B cell (primary cell): Measurements from ENCODE around the gene NECTIN1. TPM values are rescaled to one million over a fixed set of nuclear protein-coding genes. Genes with fewer than 3 reads are reported as not detected.

Experiments used
- ATAC-seq: fragments of 200-7000 bp; cut with Tn5 transposase; one replicate; pipeline ENCODE4 v1.10.0; 2021; ENCODE audit warnings: low read depth, mild to moderate bottlenecking, moderate number of reproducible peaks, moderate library complexity
- CTCF ChIA-PET: fragments of 350-600 bp; sonication (Branson Sonifier 250); formaldehyde crosslinking; loops from one replicate; lab custom pipeline; 2021; ENCODE audit warnings: antibody characterized with exemption, inconsistent platforms; lab: Charles Lee
- POLR2A ChIA-PET: fragments of 350-600 bp; sonication (Branson Sonifier 250); formaldehyde crosslinking; loops from one replicate; lab custom pipeline; 2021; ENCODE audit warnings: antibody characterized with exemption; lab: Charles Lee
- DNase-seq: peaks from one replicate; pipeline ENCODE4 v3.0.0; 2013
- H2AFZ ChIP-seq: 2 replicates; pipeline ENCODE4 v1.6.1; 2012; ENCODE audit warnings: mild to moderate bottlenecking, low read depth, low read length; ENCODE audit not compliant: insufficient read depth, poor library complexity, severe bottlenecking
- H3K27ac ChIP-seq, 2 donors: 1 replicate in 1 of 2; 2 replicates in 1 of 2; pipeline ENCODE4 v1.5.1; 2012 to 2013; ENCODE audit warnings: low read length in 2 of 2, mild to moderate bottlenecking in 2 of 2, moderate library complexity in 1 of 2
- H3K27me3 ChIP-seq, 4 experiments: fragments of 200-600 bp in 1 of 4; sonication (generic) in 1 of 4; replicated peaks in 1 of 4; 1 replicate in 2 of 4; 2 replicates in 2 of 4; pipeline versions ENCODE4 v1.6.1 to v1.7.0; 2013 to 2016; ENCODE audit warnings: low read length in 3 of 4, mild to moderate bottlenecking in 2 of 4, mixed read lengths in 1 of 4, moderate library complexity in 1 of 4; ENCODE audit not compliant: insufficient read depth in 4 of 4, control insufficient read depth in 3 of 4; ENCODE audit errors: control extremely low read depth in 1 of 4
- H3K36me3 ChIP-seq, 2 experiments: replicated peaks in 1 of 2; 1 replicate in 1 of 2; 2 replicates in 1 of 2; pipeline versions ENCODE4 v1.6.1 to v1.7.1; 2013; ENCODE audit warnings: low read length in 1 of 2; ENCODE audit not compliant: insufficient read depth in 2 of 2, control insufficient read depth in 1 of 2; ENCODE audit errors: control extremely low read depth in 1 of 2, extremely low read depth in 1 of 2
- H3K4me1 ChIP-seq, 2 donors: fragments of 200-600 bp in 1 of 2; sonication (generic) in 1 of 2; 1 replicate in 1 of 2; 2 replicates in 1 of 2; pipeline versions ENCODE4 v1.5.1 to v1.6.1; 2013 to 2017; ENCODE audit warnings: low read length in 2 of 2; ENCODE audit not compliant: control insufficient read depth in 2 of 2, insufficient read depth in 2 of 2
- H3K4me2 ChIP-seq: replicated peaks from 2 replicates; pipeline ENCODE3; 2012; ENCODE audit warnings: mild to moderate bottlenecking, low read depth, low read length; ENCODE audit not compliant: poor library complexity, severe bottlenecking
- H3K4me3 ChIP-seq, 5 experiments: fragments of 200-600 bp in 1 of 5; sonication (generic) in 1 of 5; 1 replicate in 3 of 5; 2 replicates in 2 of 5; pipeline versions ENCODE4 v1.5.1 to v1.7.0; 2011 to 2016; ENCODE audit warnings: low read length in 4 of 5, mild to moderate bottlenecking in 4 of 5, low read depth in 2 of 5, control low read depth in 1 of 5, moderate library complexity in 1 of 5; ENCODE audit not compliant: insufficient read depth in 1 of 5; ENCODE audit errors: control extremely low read depth in 1 of 5, extremely low read depth in 1 of 5
- H3K79me2 ChIP-seq: fragments of 200-600 bp; sonication (generic); one replicate; pipeline ENCODE4 v1.6.0; 2016; ENCODE audit warnings: low read length; ENCODE audit not compliant: control insufficient read depth, insufficient read depth
- H3K9ac ChIP-seq: fragments of 200-600 bp; sonication (generic); 2 replicates; pipeline ENCODE4 v1.6.1; 2017; ENCODE audit warnings: mild to moderate bottlenecking, low read length, moderate library complexity
- H3K9me3 ChIP-seq, 3 donors: one replicate each; pipeline versions ENCODE4 v1.6.1 to v1.7.1; 2013; ENCODE audit warnings: low read length in 2 of 3; ENCODE audit not compliant: control insufficient read depth in 2 of 3, insufficient read depth in 1 of 3; ENCODE audit errors: control extremely low read depth in 1 of 3
- H4K20me1 ChIP-seq: 2 replicates; pipeline ENCODE4 v1.6.0; 2012; ENCODE audit warnings: mild to moderate bottlenecking, low read length; ENCODE audit not compliant: insufficient read depth, control insufficient read depth, poor library complexity, severe bottlenecking
- H3K27ac Mint-ChIP-seq: one replicate; pipeline ENCODE4 v1.8.0; 2021; ENCODE audit warnings: mixed read lengths
- H3K27me3 Mint-ChIP-seq: one replicate; pipeline ENCODE4 v1.8.0; 2021; ENCODE audit warnings: mixed read lengths
- H3K4me1 Mint-ChIP-seq: one replicate; pipeline ENCODE4 v1.8.0; 2021; ENCODE audit warnings: mixed read lengths
- H3K4me3 Mint-ChIP-seq: one replicate; pipeline ENCODE4 v1.8.0; 2021; ENCODE audit warnings: mixed read lengths
- H3K9me3 Mint-ChIP-seq: one replicate; pipeline ENCODE4 v1.8.0; 2022; ENCODE audit warnings: mixed read lengths; ENCODE audit not compliant: insufficient read depth
- CTCF ChIP-seq: fragments of 200-600 bp; IDR thresholded peaks from one replicate; pipeline ENCODE4 v1.8.0; 2022; ENCODE audit warnings: antibody characterized with exemption, mild to moderate bottlenecking
- EZH2 ChIP-seq: IDR thresholded peaks from 2 replicates; pipeline ENCODE4 v1.6.1; 2012; ENCODE audit warnings: borderline replicate concordance, low read depth, mild to moderate bottlenecking, moderate library complexity, low read length; ENCODE audit not compliant: insufficient read depth, poor library complexity, severe bottlenecking
- WGBS: methylation state at CpG from one replicate; pipeline ENCODE4 v1.1.5; 2013; ENCODE audit warnings: missing lambda C conversion rate; ENCODE audit not compliant: insufficient coverage; 5-methylcytosine and 5-hydroxymethylcytosine counted together
- intact Hi-C: fragments of 100-400 bp; cut with micrococcal nuclease; formaldehyde crosslinking; loops from one replicate; pipeline ENCODE4 v1.10.0; 2022
- polyA plus RNA-seq: library from polyadenylated mRNA; depleted of rRNA; stranded (reverse); fragments of >200 nt; gene quantifications from 2 replicates; pipeline ENCODE4 v1.2.3, GENCODE V29; 2012
- total RNA-seq, 2 donors: library from RNA; stranded (reverse); fragments of 120-200 nt in 1 of 2; gene quantifications; 1 replicate in 1 of 2; 2 replicates in 1 of 2; pipeline versions ENCODE4 v1.2.3 to v1.2.4, GENCODE V29; 2013 to 2022

Gene NECTIN1
- total and polyA plus RNA-seq, 2 donors (not counting 1 experiment from before 2014, with no cell fraction given), result 2.1 to 3.9 TPM

- H3K36me3 ChIP-seq, result no peaks in the 10 kb centered on the region
- H4K20me1 ChIP-seq, result no peaks in the 10 kb centered on the region
- intact Hi-C loops, result no loop called here
- ChIA-PET POLR2A (no interaction called here), CTCF (interaction anchor here (1.0 to 5.3 kb wide), 4 partner anchors 10 to 23 kb away, joined by 3 to 37 read pairs (median 5); partner anchors contain the start of gene NECTIN1)
- peak overlapping the region; percentile 72 for H3K4me2 ChIP-seq
- peak overlapping the region; percentile 76 for H3K27ac Mint-ChIP-seq
- no peak overlapping the region for H3K9ac ChIP-seq
- peaks cover 0 to 3% (median 0%) of the 10 kb centered on the region in 4 experiments for H3K27me3 ChIP-seq
- WGBS, result 50% methylated on average over 2 of the region's 5 CpGs
- no peaks in the 10 kb centered on the region for H3K9me3 ChIP-seq
- H3K4me3 Mint-ChIP-seq, result peak overlapping the region; percentile 81
- no peak overlapping the region for H3K4me3 ChIP-seq
- H3K27ac ChIP-seq, result no peak overlapping the region
- peaks cover 30 to 32% of the 10 kb centered on the region in 2 donors for H3K4me1 ChIP-seq
- DNase-seq (peak; percentile 65), ATAC-seq (peak; percentile 61)
- peaks cover 28% of the 10 kb centered on the region for H3K4me1 Mint-ChIP-seq
- TF ChIP-seq EZH2 (no peak), CTCF (no peak)
- no peak overlapping the region for H2AFZ ChIP-seq
- peaks cover 14% of the 10 kb centered on the region for H3K27me3 Mint-ChIP-seq
- H3K9me3 Mint-ChIP-seq, result no peaks in the 10 kb centered on the region
- no peaks in the 10 kb centered on the region for H3K79me2 ChIP-seq
Measured at GRCh38 chr11:119752345-119752871, 23.4 kb upstream of the NECTIN1 start.

- Histone ChIP-seq H3K9ac (no peak overlapping the region), H3K4me3 (no peak overlapping the region), H3K4me2 (no peak overlapping the region), H3K4me1 (peaks cover 30 to 32% of the 10 kb centered on the region in 2 donors), H2AFZ (no peak overlapping the region), H3K36me3 (no peaks in the 10 kb centered on the region), H3K9me3 (no peaks in the 10 kb centered on the region), H4K20me1 (no peaks in the 10 kb centered on the region), H3K79me2 (no peaks in the 10 kb centered on the region), H3K27me3 (peaks cover 0 to 3% (median 0%) of the 10 kb centered on the region in 4 experiments), H3K27ac (no peak overlapping the region)
- H3K4me3 Mint-ChIP-seq, result no peak overlapping the region
- ATAC-seq, result no peak
- DNase-seq, result peak; percentile 17
- CTCF ChIA-PET, result interaction anchor here (5.3 kb wide), 1 partner anchor 21 kb away, joined by 37 read pairs; the partner anchor contains the start of gene NECTIN1
- peaks cover 11% of the 10 kb centered on the region for H3K27me3 Mint-ChIP-seq
- intact Hi-C loops, result no loop called here
- peaks cover 28% of the 10 kb centered on the region for H3K4me1 Mint-ChIP-seq
- POLR2A ChIA-PET, result interaction anchor here (0.6 kb wide), 1 partner anchor 808 kb away, joined by 4 read pairs; no protein-coding TSS in a partner anchor
- H3K27ac Mint-ChIP-seq, result no peak overlapping the region
- TF ChIP-seq CTCF, result no peak
- no peak for TF ChIP-seq EZH2
- no peaks in the 10 kb centered on the region for H3K9me3 Mint-ChIP-seq
- WGBS, result 84% methylated on average over 8 of the region's 8 CpGs
Measured at GRCh38 chr11:119750056-119750455, 21.1 kb upstream of the NECTIN1 start.
